Loucy (cell line): ENCODE data around the gene DOK7.

ENCODE experiments used
- EZH2phosphoT487 ChIP-seq: fragments of 200-600 bp; IDR thresholded peaks from 2 replicates; pipeline ENCODE4 v1.6.1; 2018; ENCODE audit warnings: antibody characterized with exemption, mild to moderate bottlenecking, moderate library complexity, borderline replicate concordance
- TF ChIP-seq, protein P1 (sequence below): fragments of 200-600 bp; sonication (generic); conservative IDR thresholded peaks from 2 replicates; pipeline ENCODE4 v1.5.1; 2014; ENCODE audit warnings: mild to moderate bottlenecking, antibody characterized with exemption, low read length

- TF ChIP-seq, protein P1, sequence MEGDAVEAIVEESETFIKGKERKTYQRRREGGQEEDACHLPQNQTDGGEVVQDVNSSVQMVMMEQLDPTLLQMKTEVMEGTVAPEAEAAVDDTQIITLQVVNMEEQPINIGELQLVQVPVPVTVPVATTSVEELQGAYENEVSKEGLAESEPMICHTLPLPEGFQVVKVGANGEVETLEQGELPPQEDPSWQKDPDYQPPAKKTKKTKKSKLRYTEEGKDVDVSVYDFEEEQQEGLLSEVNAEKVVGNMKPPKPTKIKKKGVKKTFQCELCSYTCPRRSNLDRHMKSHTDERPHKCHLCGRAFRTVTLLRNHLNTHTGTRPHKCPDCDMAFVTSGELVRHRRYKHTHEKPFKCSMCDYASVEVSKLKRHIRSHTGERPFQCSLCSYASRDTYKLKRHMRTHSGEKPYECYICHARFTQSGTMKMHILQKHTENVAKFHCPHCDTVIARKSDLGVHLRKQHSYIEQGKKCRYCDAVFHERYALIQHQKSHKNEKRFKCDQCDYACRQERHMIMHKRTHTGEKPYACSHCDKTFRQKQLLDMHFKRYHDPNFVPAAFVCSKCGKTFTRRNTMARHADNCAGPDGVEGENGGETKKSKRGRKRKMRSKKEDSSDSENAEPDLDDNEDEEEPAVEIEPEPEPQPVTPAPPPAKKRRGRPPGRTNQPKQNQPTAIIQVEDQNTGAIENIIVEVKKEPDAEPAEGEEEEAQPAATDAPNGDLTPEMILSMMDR = no peak
- no peak for TF ChIP-seq EZH2phosphoT487
These were observed 29.8 kb upstream of the DOK7 start for GRCh38 chr4:3433138-3433869.
